GM12878 (cell line): ENCODE data around the gene TNFRSF1A. TPM values are rescaled to one million over a fixed set of nuclear protein-coding genes. Genes with fewer than 3 reads are reported as not detected.

Experiments
- BACH1 ChIP-seq: fragments of 450-650 bp; IDR thresholded peaks from 2 replicates; pipeline ENCODE4 v1.6.1; 2017; ENCODE audit warnings: mild to moderate bottlenecking, borderline replicate concordance
- CEBPZ ChIP-seq: fragments of 150-350 bp; IDR thresholded peaks from 2 replicates; pipeline ENCODE4 v1.6.1; 2016; ENCODE audit warnings: low read depth, low read length
- CREB1 ChIP-seq: IDR thresholded peaks from 2 replicates; pipeline ENCODE4 v1.6.1; 2012; ENCODE audit warnings: low read depth, mild to moderate bottlenecking, inconsistent platforms
- EGR1 ChIP-seq, 2 experiments: IDR thresholded peaks; 1 replicate in 1 of 2; 2 replicates in 1 of 2; pipeline ENCODE4 v1.6.1; 2011 to 2012; ENCODE audit warnings: low read depth in 2 of 2, low read length in 2 of 2, borderline replicate concordance in 1 of 2, mild to moderate bottlenecking in 1 of 2, moderate library complexity in 1 of 2
- ELK1 ChIP-seq: IDR thresholded peaks from 2 replicates; pipeline ENCODE4 v1.6.1; 2012; ENCODE audit warnings: low read depth, low read length, improper control_type of control experiment
- GATAD2B ChIP-seq: fragments of 450-650 bp; conservative IDR thresholded peaks from 2 replicates; pipeline ENCODE4 v1.6.1; 2017; ENCODE audit warnings: low read depth, mild to moderate bottlenecking, moderate library complexity
- IKZF1 ChIP-seq: fragments of 450-650 bp; conservative IDR thresholded peaks from 2 replicates; pipeline ENCODE4 v1.6.1; 2017; ENCODE audit warnings: antibody characterized with exemption, mild to moderate bottlenecking
- KLF5 ChIP-seq: fragments of 450-650 bp; IDR thresholded peaks from 2 replicates; pipeline ENCODE4 v1.6.1; 2014; ENCODE audit warnings: mild to moderate bottlenecking; ENCODE audit not compliant: partially characterized antibody
- NBN ChIP-seq: fragments of 450-650 bp; IDR thresholded peaks from 2 replicates; pipeline ENCODE4 v1.6.1; 2016
- NFYB ChIP-seq: IDR thresholded peaks from 2 replicates; pipeline ENCODE4 v1.6.1; 2011; ENCODE audit warnings: low read depth, mild to moderate bottlenecking, low read length, improper control_type of control experiment, moderate library complexity; ENCODE audit not compliant: insufficient read depth
- RBBP5 ChIP-seq: fragments of 200-600 bp; sonication (generic); conservative IDR thresholded peaks from 2 replicates; pipeline ENCODE4 v1.6.1; 2016
- STAT3 ChIP-seq: IDR thresholded peaks from 2 replicates; pipeline ENCODE4 v1.6.1; 2011; ENCODE audit warnings: low read depth, low read length, improper control_type of control experiment
- TCF3 ChIP-seq: IDR thresholded peaks from 2 replicates; pipeline ENCODE4 v1.6.1; 2012; ENCODE audit warnings: low read depth, mild to moderate bottlenecking, low read length, borderline replicate concordance; ENCODE audit not compliant: insufficient read depth
- USF1 ChIP-seq: IDR thresholded peaks from 2 replicates; pipeline ENCODE4 v1.6.1; 2011; ENCODE audit warnings: borderline replicate concordance, low read depth, mild to moderate bottlenecking, moderate library complexity, mixed read lengths, low read length; ENCODE audit not compliant: insufficient read depth; ENCODE audit errors: extremely low read length
- ZNF217 ChIP-seq: fragments of 450-650 bp; IDR thresholded peaks from 2 replicates; pipeline ENCODE4 v1.6.1; 2017; ENCODE audit warnings: antibody characterized with exemption, mild to moderate bottlenecking
- ZNF384 ChIP-seq: IDR thresholded peaks from 2 replicates; pipeline ENCODE4 v1.6.1; 2012; ENCODE audit warnings: low read depth, mild to moderate bottlenecking, low read length, improper control_type of control experiment, borderline replicate concordance
- ZSCAN29 ChIP-seq: fragments of 450-650 bp; IDR thresholded peaks from 2 replicates; pipeline ENCODE4 v1.6.1; 2017; ENCODE audit warnings: mild to moderate bottlenecking, moderate library complexity
- polyA plus RNA-seq, 11 experiments: library from polyadenylated mRNA; depleted of rRNA in 4 of 11; unstranded in 6 of 11; stranded (reverse) in 5 of 11; fragments of >200 nt; fragmentation: Nextera tagmentation in 4 of 11; fragmentation: Illumina TruSeq in 1 of 11; extraction: Ambion mirVana in 4 of 11; extraction: Trizol in 1 of 11; gene quantifications; 1 replicate in 1 of 11; 2 replicates in 10 of 11; pipeline versions ENCODE4 v1.2.1 to v1.2.3, GENCODE V29; 2011 to 2016; ENCODE audit warnings: inconsistent platforms in 2 of 11, missing spikeins in 2 of 11, low read depth in 1 of 11
- total RNA-seq, 4 experiments: library from RNA; depleted of rRNA in 3 of 4; stranded (reverse); fragments of >200 nt in 3 of 4; fragmentation: Illumina TruSeq in 1 of 4; extraction: Trizol in 1 of 4; gene quantifications; 2 replicates each; pipeline versions ENCODE4 v1.2.1 to v1.2.3, GENCODE V29; 2013 to 2021

Gene TNFRSF1A
- total and polyA plus RNA-seq, 10 of the 15 experiments (the other 5 are each of a cell fraction or from before 2014, with no cell fraction given), result 0.24 to 16.5 (median 13.0) TPM

- no peak for TF ChIP-seq CEBPZ
- TF ChIP-seq STAT3, result no peak
- no peak for TF ChIP-seq NFYB
- TF ChIP-seq ZNF384, result no peak
- TF ChIP-seq CREB1, result no peak
- TF ChIP-seq BACH1, result no peak
- TF ChIP-seq USF1, result no peak
- TF ChIP-seq KLF5, result peak; percentile 15
- TF ChIP-seq GATAD2B, result 0 out of 2 replicates have a peak, but pooled peaks have one; percentile 68
- peak in 1 of 2 experiments; percentile 40; a peak in 1 of 3 replicates for TF ChIP-seq EGR1 (IDR thresholded peaks at IDR 0.05; ENCODE audit: borderline replicate concordance in 1 of 2, low read depth in 2 of 2, low read length in 2 of 2)
- TF ChIP-seq ZNF217, result no peak
- no peak for TF ChIP-seq RBBP5
- no peak for TF ChIP-seq TCF3
- TF ChIP-seq ZSCAN29, result no peak
- TF ChIP-seq IKZF1, result peak; percentile 72
- TF ChIP-seq NBN, result peak; percentile 71; the same call in 1 of the 2 replicates
- no peak for TF ChIP-seq ELK1
These were observed at the start of gene TNFRSF1A (continued) for GRCh38 chr12:6341417-6342139.
